OCI-LY1 (cell line): ENCODE data around the gene BTBD7.

Source experiments
- H2AFZ ChIP-seq: fragments of 200-600 bp; sonication (generic), shearing (Covaris generic); 2 replicates; pipeline ENCODE4 v1.6.0; 2014; ENCODE audit warnings: antibody characterized with exemption, mild to moderate bottlenecking, low read length
- H3F3A ChIP-seq: fragments of 200-600 bp; sonication (generic), shearing (Covaris generic); 2 replicates; pipeline ENCODE4 v1.6.0; 2014; ENCODE audit warnings: mild to moderate bottlenecking, antibody characterized with exemption, low read length, moderate library complexity; ENCODE audit not compliant: insufficient read depth
- H3K27ac ChIP-seq: fragments of 200-600 bp; sonication (generic); 2 replicates; pipeline ENCODE4 v1.5.1; 2014; ENCODE audit warnings: low read length, mixed run types, mild to moderate bottlenecking, low read depth; ENCODE audit not compliant: poor library complexity, severe bottlenecking
- H3K27me3 ChIP-seq: fragments of 200-600 bp; sonication (generic); 2 replicates; pipeline ENCODE4 v1.6.0; 2014; ENCODE audit warnings: antibody characterized with exemption, mild to moderate bottlenecking, low read length, moderate library complexity; ENCODE audit not compliant: insufficient read depth
- H3K36me3 ChIP-seq: fragments of 200-600 bp; sonication (generic); 2 replicates; pipeline ENCODE4 v1.6.1; 2014; ENCODE audit warnings: mild to moderate bottlenecking, antibody characterized with exemption, low read length, moderate library complexity, mixed read lengths; ENCODE audit not compliant: insufficient read depth
- H3K4me1 ChIP-seq: fragments of 200-600 bp; sonication (generic); 2 replicates; pipeline ENCODE4 v1.5.1; 2014; ENCODE audit warnings: mild to moderate bottlenecking, low read length, moderate library complexity; ENCODE audit not compliant: insufficient read depth, severe bottlenecking
- H3K4me2 ChIP-seq: fragments of 200-600 bp; sonication (generic), shearing (Covaris generic); 2 replicates; pipeline ENCODE4 v1.6.1; 2014; ENCODE audit warnings: low read length
- H3K4me3 ChIP-seq: fragments of 200-600 bp; sonication (generic); 2 replicates; pipeline ENCODE4 v1.5.1; 2014; ENCODE audit warnings: low read length, low read depth, mild to moderate bottlenecking, mixed read lengths; ENCODE audit not compliant: poor library complexity, severe bottlenecking
- H3K79me2 ChIP-seq: fragments of 200-600 bp; shearing (Covaris generic); 2 replicates; pipeline ENCODE4 v1.6.1; 2016; ENCODE audit warnings: mixed run types, low read length, mixed read lengths; ENCODE audit not compliant: insufficient read depth
- H3K9ac ChIP-seq: fragments of 200-600 bp; sonication (generic), shearing (Covaris generic); 2 replicates; pipeline ENCODE4 v1.6.1; 2014; ENCODE audit warnings: mild to moderate bottlenecking, low read length, mixed read lengths
- H3K9me2 ChIP-seq: fragments of 200-600 bp; sonication (generic), shearing (Covaris generic); 2 replicates; pipeline ENCODE4 v1.6.1; 2014; ENCODE audit warnings: low read depth, mild to moderate bottlenecking, low read length, mixed read lengths
- H3K9me3 ChIP-seq: fragments of 200-600 bp; shearing (Covaris generic); 2 replicates; pipeline ENCODE4 v1.6.1; 2014; ENCODE audit warnings: low read length, mixed read lengths
- H4K20me1 ChIP-seq: fragments of 200-600 bp; sonication (generic), shearing (Covaris generic); 2 replicates; pipeline ENCODE4 v1.6.0; 2016; ENCODE audit warnings: mild to moderate bottlenecking, low read length; ENCODE audit not compliant: insufficient read depth
- CTCF ChIP-seq: fragments of 200-600 bp; sonication (generic), shearing (Covaris generic); IDR thresholded peaks from 2 replicates; pipeline ENCODE4 v1.5.1; 2017; ENCODE audit warnings: mild to moderate bottlenecking, antibody characterized with exemption, low read length, moderate library complexity, mixed read lengths
- EZH2 ChIP-seq: fragments of 200-600 bp; sonication (generic), shearing (Covaris generic); IDR thresholded peaks from 2 replicates; pipeline ENCODE4 v1.8.0; 2017; ENCODE audit warnings: borderline replicate concordance, mixed run types, mild to moderate bottlenecking, antibody characterized with exemption, low read length, moderate library complexity, mixed read lengths

BTBD7 gene

GRCh38 chr14:93268406-93268805 is 64.4 kb downstream of the BTBD7 start:
- H3K4me3 ChIP-seq = no peak overlapping the region
- H3K27me3 ChIP-seq = no peaks in the 10 kb centered on the region
- no peaks in the 10 kb centered on the region for H3K79me2 ChIP-seq
- no peaks in the 10 kb centered on the region for H3F3A ChIP-seq
- no peaks in the 10 kb centered on the region for H4K20me1 ChIP-seq
- peaks cover 9% of the 10 kb centered on the region; the same call in 1 of the 2 replicates for H3K36me3 ChIP-seq
- H3K9ac ChIP-seq = no peak overlapping the region
- no peak for TF ChIP-seq CTCF
- no peak for TF ChIP-seq EZH2
- H3K4me1 ChIP-seq = no peaks in the 10 kb centered on the region
- no peaks in the 10 kb centered on the region for H3K9me2 ChIP-seq
- H3K4me2 ChIP-seq = no peak overlapping the region
- no peaks in the 10 kb centered on the region for H3K9me3 ChIP-seq
- H3K27ac ChIP-seq = no peak overlapping the region
- no peak overlapping the region for H2AFZ ChIP-seq

- Histone ChIP-seq H3K27me3 (no peaks in the 10 kb centered on the region), H4K20me1 (no peaks in the 10 kb centered on the region), H3K9me3 (no peaks in the 10 kb centered on the region), H3K4me2 (no peak overlapping the region), H3K9ac (no peak overlapping the region), H3K36me3 (peaks cover 20% of the 10 kb centered on the region; the same call in 1 of the 2 replicates), H3K27ac (no peak overlapping the region), H3F3A (no peaks in the 10 kb centered on the region), H3K4me3 (no peak overlapping the region), H3K9me2 (no peaks in the 10 kb centered on the region), H3K4me1 (no peaks in the 10 kb centered on the region), H3K79me2 (no peaks in the 10 kb centered on the region), H2AFZ (no peak overlapping the region)
- TF ChIP-seq CTCF (no peak), EZH2 (no peak)
These were observed 65.6 kb downstream of the BTBD7 start for GRCh38 chr14:93267149-93267711.

- Histone ChIP-seq H3K9me3 (no peaks in the 10 kb centered on the region), H2AFZ (no peak overlapping the region), H3K4me3 (no peak overlapping the region), H3K79me2 (no peaks in the 10 kb centered on the region), H3K27ac (no peak overlapping the region), H3K9ac (no peak overlapping the region), H3K9me2 (no peaks in the 10 kb centered on the region), H3K27me3 (no peaks in the 10 kb centered on the region), H4K20me1 (no peaks in the 10 kb centered on the region), H3K4me1 (no peaks in the 10 kb centered on the region), H3K36me3 (peaks cover 20% of the 10 kb centered on the region; the same call in 1 of the 2 replicates), H3K4me2 (no peak overlapping the region), H3F3A (no peaks in the 10 kb centered on the region)
- TF ChIP-seq CTCF (no peak), EZH2 (no peak)
These were observed 66.7 kb downstream of the BTBD7 start for GRCh38 chr14:93266127-93266526.
